ENCODE results near the gene POU5F2.

Gene POU5F2

GRCh38 chr5:93715761-93716160 is 25.6 kb downstream of the POU5F2 start:
- no peak for DNase-seq

- peak; percentile 10 for DNase-seq
Measured at GRCh38 chr5:93715327-93715726, 26.1 kb downstream of the POU5F2 start.

- no peak for DNase-seq
Measured at GRCh38 chr5:93708442-93708841, 33.0 kb downstream of the POU5F2 start.

DNA sequence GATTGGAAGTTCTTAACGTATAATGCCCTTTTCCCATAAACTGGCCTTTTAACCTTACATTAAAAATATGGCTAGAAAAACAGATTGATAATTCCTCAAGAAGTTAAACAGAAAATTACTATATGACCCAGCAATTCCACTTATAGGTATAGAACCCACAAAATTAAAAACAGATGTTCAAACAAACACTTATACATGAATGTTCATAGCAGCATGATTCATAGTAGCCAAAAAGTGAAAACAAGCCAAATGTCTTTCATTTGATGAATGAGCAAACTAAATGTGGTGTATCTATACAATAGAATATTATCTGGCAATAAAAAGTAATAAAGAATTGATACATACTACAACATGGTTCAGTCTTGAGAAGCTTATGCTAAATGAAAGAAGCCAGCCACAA is 35.5 kb downstream of the POU5F2 start:
- DNase-seq: no peak

- DNase-seq: no peak
Measured at GRCh38 chr5:93704996-93705395, 36.4 kb downstream of the POU5F2 start.

GRCh38 chr5:93691997-93692396 is 49.4 kb downstream of the POU5F2 start:
- no peak for DNase-seq

Data from NCI-H1105 treated with DMSO at 0.1 percent for 48 hours (cell line).